Cardiac atrium fibroblast (primary cell): ENCODE results near the gene HSFY1. TPM values are rescaled to one million over a fixed set of nuclear protein-coding genes. Genes with fewer than 3 reads are reported as not detected.

Source experiments
- total RNA-seq: library from RNA; depleted of rRNA; stranded (reverse); fragments of >200 nt; gene quantifications from 2 replicates; pipeline ENCODE4 v1.2.3, GENCODE V29; 2015

HSFY1 gene
- total RNA-seq: not detected in 2 replicates

GRCh38 chrY:18546420-18546819 is at the start of gene HSFY1:
Gene HSFY1 (plus strand): TSS chrY:18546720. CDS start chrY:18546788, 68 bp downstream.

Other genes starting within 250 kb of the HSFY1 start
- gene HSFY2, start 227.0 kb downstream of the HSFY1 start, total RNA-seq: not detected in 2 replicates